PC-3 (cell line): ENCODE results near the gene ARHGEF28. TPM values are rescaled to one million over a fixed set of nuclear protein-coding genes. Genes with fewer than 3 reads are reported as not detected.

Source experiments
- ATAC-seq: fragments of 200-7000 bp; cut with Tn5 transposase; 2 replicates; pipeline ENCODE4 v1.9.1; 2020; ENCODE audit warnings: mild to moderate bottlenecking, moderate library complexity
- BruUV-seq: library from RNA; stranded (reverse); fragments of 400-500 nt; replicated peaks from 2 replicates; lab custom pipeline; 2021; lab: Mats Ljungman, UMichigan
- CTCF ChIA-PET: fragments of 300-600 bp; sonication (Branson Sonifier 250); formaldehyde crosslinking; loops from one replicate; lab custom pipeline; 2022; ENCODE audit warnings: antibody characterized with exemption; lab: Charles Lee
- POLR2A ChIA-PET: fragments of 300-600 bp; sonication (Branson Sonifier 250); formaldehyde crosslinking; loops from one replicate; lab custom pipeline; 2022; ENCODE audit warnings: antibody characterized with exemption; ENCODE audit not compliant: unreplicated experiment; lab: Charles Lee
- DNase-seq: peaks from one replicate; pipeline ENCODE4 v3.0.0-alpha.2; 2015
- H2AFZ ChIP-seq: fragments of 300-600 bp; sonication (generic); 2 replicates; pipeline ENCODE4 v1.6.0; 2016; ENCODE audit warnings: antibody characterized with exemption, low read length
- H3F3A ChIP-seq: fragments of 300-600 bp; sonication (generic); one replicate; pipeline ENCODE4 v1.6.0; 2017; ENCODE audit warnings: antibody characterized with exemption, low read length, control low read depth, mild to moderate bottlenecking; ENCODE audit not compliant: unreplicated experiment
- H3K27ac ChIP-seq: fragments of 300-600 bp; sonication (generic); 2 replicates; pipeline ENCODE4 v1.5.1; 2016; ENCODE audit warnings: mild to moderate bottlenecking, low read length
- H3K27me3 ChIP-seq: fragments of 300-600 bp; sonication (generic); 2 replicates; pipeline ENCODE4 v1.6.1; 2016; ENCODE audit warnings: low read length, mixed read lengths
- H3K36me3 ChIP-seq: fragments of 300-600 bp; sonication (generic); 2 replicates; pipeline ENCODE4 v1.6.1; 2016; ENCODE audit warnings: low read depth, mixed run types, low read length, mixed read lengths
- H3K4me1 ChIP-seq: fragments of 300-600 bp; sonication (generic); 2 replicates; pipeline ENCODE4 v1.5.1; 2016; ENCODE audit warnings: low read length; ENCODE audit not compliant: insufficient read depth
- H3K4me2 ChIP-seq: fragments of 300-600 bp; sonication (generic); 2 replicates; pipeline ENCODE4 v1.6.0; 2016; ENCODE audit warnings: low read length
- H3K4me3 ChIP-seq: fragments of 300-600 bp; sonication (generic); 2 replicates; pipeline ENCODE4 v1.5.1; 2016; ENCODE audit warnings: mild to moderate bottlenecking, low read length, mixed read lengths
- H3K79me2 ChIP-seq: fragments of 300-600 bp; sonication (generic); 2 replicates; pipeline ENCODE4 v1.6.1; 2017; ENCODE audit warnings: low read length, mixed read lengths
- H3K9ac ChIP-seq: fragments of 300-600 bp; sonication (generic); 2 replicates; pipeline ENCODE4 v1.6.0; 2016; ENCODE audit warnings: mild to moderate bottlenecking, low read length
- H3K9me2 ChIP-seq: fragments of 300-600 bp; sonication (generic); replicated peaks from 2 replicates; pipeline ENCODE4 v1.6.1; 2016; ENCODE audit warnings: mixed run types, low read length, mixed read lengths
- H3K9me3 ChIP-seq: fragments of 300-600 bp; sonication (generic); 2 replicates; pipeline ENCODE4 v1.6.1; 2016; ENCODE audit warnings: low read length, mixed read lengths
- H4K20me1 ChIP-seq: fragments of 300-600 bp; sonication (generic); 2 replicates; pipeline ENCODE4 v1.6.1; 2016; ENCODE audit warnings: low read length, mixed read lengths
- EZH2 ChIP-seq: fragments of 300-600 bp; sonication (generic); IDR thresholded peaks from one replicate; pipeline ENCODE4 v1.6.1; 2017; ENCODE audit warnings: antibody characterized with exemption, mild to moderate bottlenecking, low read length; ENCODE audit not compliant: unreplicated experiment
- EZH2phosphoT487 ChIP-seq: fragments of 300-600 bp; sonication (generic); IDR thresholded peaks from 2 replicates; pipeline ENCODE4 v1.6.1; 2018; ENCODE audit warnings: mild to moderate bottlenecking, antibody characterized with exemption, low read length, borderline replicate concordance
- intact Hi-C: fragments of 100-400 bp; cut with micrococcal nuclease; formaldehyde crosslinking; loops from 2 replicates; pipeline ENCODE4 v1.9.0; 2023
- total RNA-seq: library from RNA; depleted of rRNA; stranded (reverse); fragments of >200 nt; gene quantifications from 2 replicates; pipeline ENCODE4 v1.2.3, GENCODE V29; 2014
- TF ChIP-seq, protein P1 (sequence below): fragments of 300-600 bp; sonication (generic); conservative IDR thresholded peaks from 2 replicates; pipeline ENCODE4 v1.5.1; 2017; ENCODE audit warnings: antibody characterized with exemption, low read depth, mild to moderate bottlenecking, low read length

The ARHGEF28 gene
- total RNA-seq, 1 experiment from 2014 or later: 24.2 TPM

- peak; percentile 52 for ATAC-seq
- H3F3A ChIP-seq: no peaks in the 10 kb centered on the region
- intact Hi-C loops: loop anchor here (10.0 kb wide), 1 partner anchor 75 kb away; no protein-coding TSS in a partner anchor
- H3K36me3 ChIP-seq: no peaks in the 10 kb centered on the region
- H3K79me2 ChIP-seq: no peaks in the 10 kb centered on the region
- H3K4me1 ChIP-seq: peaks cover 31% of the 10 kb centered on the region
- peak; percentile 31 for DNase-seq
- no peak overlapping the region for H2AFZ ChIP-seq
- peak overlapping the region; percentile 30 for H3K27ac ChIP-seq
- H3K27me3 ChIP-seq: no peaks in the 10 kb centered on the region
- no peak for TF ChIP-seq EZH2
- TF ChIP-seq, protein P1, sequence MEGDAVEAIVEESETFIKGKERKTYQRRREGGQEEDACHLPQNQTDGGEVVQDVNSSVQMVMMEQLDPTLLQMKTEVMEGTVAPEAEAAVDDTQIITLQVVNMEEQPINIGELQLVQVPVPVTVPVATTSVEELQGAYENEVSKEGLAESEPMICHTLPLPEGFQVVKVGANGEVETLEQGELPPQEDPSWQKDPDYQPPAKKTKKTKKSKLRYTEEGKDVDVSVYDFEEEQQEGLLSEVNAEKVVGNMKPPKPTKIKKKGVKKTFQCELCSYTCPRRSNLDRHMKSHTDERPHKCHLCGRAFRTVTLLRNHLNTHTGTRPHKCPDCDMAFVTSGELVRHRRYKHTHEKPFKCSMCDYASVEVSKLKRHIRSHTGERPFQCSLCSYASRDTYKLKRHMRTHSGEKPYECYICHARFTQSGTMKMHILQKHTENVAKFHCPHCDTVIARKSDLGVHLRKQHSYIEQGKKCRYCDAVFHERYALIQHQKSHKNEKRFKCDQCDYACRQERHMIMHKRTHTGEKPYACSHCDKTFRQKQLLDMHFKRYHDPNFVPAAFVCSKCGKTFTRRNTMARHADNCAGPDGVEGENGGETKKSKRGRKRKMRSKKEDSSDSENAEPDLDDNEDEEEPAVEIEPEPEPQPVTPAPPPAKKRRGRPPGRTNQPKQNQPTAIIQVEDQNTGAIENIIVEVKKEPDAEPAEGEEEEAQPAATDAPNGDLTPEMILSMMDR: no peak
- TF ChIP-seq EZH2phosphoT487: no peak
- H3K9me3 ChIP-seq: no peaks in the 10 kb centered on the region
- ChIA-PET POLR2A (no interaction called here), CTCF (interaction anchor here (0.7 kb wide), 1 partner anchor 10 kb away, joined by 3 read pairs; no protein-coding TSS in a partner anchor)
- BruUV-seq: no TSS peak
- H3K9me2 ChIP-seq: no peaks in the 10 kb centered on the region
- no peaks in the 10 kb centered on the region for H4K20me1 ChIP-seq
- peak overlapping the region; percentile 6; the same call in 1 of the 2 replicates for H3K4me2 ChIP-seq
- no peak overlapping the region for H3K9ac ChIP-seq
- H3K4me3 ChIP-seq: no peak overlapping the region
These were observed 6.2 kb upstream of the ARHGEF28 start for GRCh38 chr5:73619606-73620333.

- no peak for DNase-seq
- H3K4me3 ChIP-seq: no peak overlapping the region
- H3K9ac ChIP-seq: no peak overlapping the region
- no peaks in the 10 kb centered on the region for H3K9me2 ChIP-seq
- no TSS peak for BruUV-seq
- no peak overlapping the region for H2AFZ ChIP-seq
- no peaks in the 10 kb centered on the region for H4K20me1 ChIP-seq
- no peaks in the 10 kb centered on the region for H3K27me3 ChIP-seq
- H3K4me1 ChIP-seq: peaks cover 32% of the 10 kb centered on the region
- no peaks in the 10 kb centered on the region for H3K9me3 ChIP-seq
- H3K79me2 ChIP-seq: no peaks in the 10 kb centered on the region
- TF ChIP-seq EZH2 (no peak), EZH2phosphoT487 (no peak)
- TF ChIP-seq, protein P1: no peak
- ChIA-PET POLR2A (no interaction called here), CTCF (interaction anchor here (0.7 kb wide), 1 partner anchor 9 kb away, joined by 3 read pairs; no protein-coding TSS in a partner anchor)
- no peak for ATAC-seq
- H3K36me3 ChIP-seq: no peaks in the 10 kb centered on the region
- intact Hi-C loops: loop anchor here (10.0 kb wide), 1 partner anchor 74 kb away; no protein-coding TSS in a partner anchor
- 0 out of 2 replicates have a peak overlapping the region, but pooled peaks have one; percentile 6 for H3K4me2 ChIP-seq
- peak overlapping the region; percentile 26 for H3K27ac ChIP-seq
- no peaks in the 10 kb centered on the region for H3F3A ChIP-seq
These were observed 5.7 kb upstream of the ARHGEF28 start for GRCh38 chr5:73620334-73620687.

DNA sequence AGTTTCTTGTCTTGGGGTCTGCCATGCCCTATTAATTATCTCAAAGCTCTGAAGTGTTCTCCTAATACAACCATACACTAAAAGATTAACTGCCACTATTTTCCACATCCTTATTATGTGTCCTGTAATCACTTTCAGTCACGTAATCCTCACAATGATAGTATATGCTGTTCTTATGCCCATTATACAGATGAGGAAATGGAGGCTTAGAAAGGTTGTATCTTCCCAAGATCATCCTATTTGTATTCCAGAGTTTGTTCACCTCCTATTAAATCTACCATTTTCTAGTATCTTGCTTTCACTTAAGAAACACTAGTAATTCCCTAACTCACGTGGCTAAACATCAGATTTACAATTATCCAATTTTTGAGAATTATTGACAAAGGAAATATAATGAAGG, 2.9 kb upstream of the ARHGEF28 start:
- no peaks in the 10 kb centered on the region for H3K9me2 ChIP-seq
- H3K27ac ChIP-seq: no peak overlapping the region
- intact Hi-C loops: loop anchor here (10.0 kb wide), 1 partner anchor 72 kb away; no protein-coding TSS in a partner anchor
- no peaks in the 10 kb centered on the region for H3K9me3 ChIP-seq
- ChIA-PET CTCF (no interaction called here), POLR2A (no interaction called here)
- no peak overlapping the region for H3K4me3 ChIP-seq
- no peaks in the 10 kb centered on the region for H3F3A ChIP-seq
- DNase-seq (no peak), ATAC-seq (no peak)
- H3K9ac ChIP-seq: no peak overlapping the region
- H3K36me3 ChIP-seq: no peaks in the 10 kb centered on the region
- H4K20me1 ChIP-seq: no peaks in the 10 kb centered on the region
- no TSS peak for BruUV-seq
- no peak overlapping the region for H3K4me2 ChIP-seq
- H3K79me2 ChIP-seq: peaks cover 20% of the 10 kb centered on the region
- H3K4me1 ChIP-seq: peaks cover 34% of the 10 kb centered on the region
- no peak overlapping the region for H2AFZ ChIP-seq
- H3K27me3 ChIP-seq: no peaks in the 10 kb centered on the region
- TF ChIP-seq EZH2phosphoT487: no peak
- TF ChIP-seq EZH2: no peak
- TF ChIP-seq, protein P1: no peak
